ENCODE data around the gene CNN2. TPM values are rescaled to one million over a fixed set of nuclear protein-coding genes. Genes with fewer than 3 reads are reported as not detected.

Gene CNN2
- total RNA-seq, 6 experiments from 2014 or later = 16.4 to 53.8 (median 22.2) TPM

DNA sequence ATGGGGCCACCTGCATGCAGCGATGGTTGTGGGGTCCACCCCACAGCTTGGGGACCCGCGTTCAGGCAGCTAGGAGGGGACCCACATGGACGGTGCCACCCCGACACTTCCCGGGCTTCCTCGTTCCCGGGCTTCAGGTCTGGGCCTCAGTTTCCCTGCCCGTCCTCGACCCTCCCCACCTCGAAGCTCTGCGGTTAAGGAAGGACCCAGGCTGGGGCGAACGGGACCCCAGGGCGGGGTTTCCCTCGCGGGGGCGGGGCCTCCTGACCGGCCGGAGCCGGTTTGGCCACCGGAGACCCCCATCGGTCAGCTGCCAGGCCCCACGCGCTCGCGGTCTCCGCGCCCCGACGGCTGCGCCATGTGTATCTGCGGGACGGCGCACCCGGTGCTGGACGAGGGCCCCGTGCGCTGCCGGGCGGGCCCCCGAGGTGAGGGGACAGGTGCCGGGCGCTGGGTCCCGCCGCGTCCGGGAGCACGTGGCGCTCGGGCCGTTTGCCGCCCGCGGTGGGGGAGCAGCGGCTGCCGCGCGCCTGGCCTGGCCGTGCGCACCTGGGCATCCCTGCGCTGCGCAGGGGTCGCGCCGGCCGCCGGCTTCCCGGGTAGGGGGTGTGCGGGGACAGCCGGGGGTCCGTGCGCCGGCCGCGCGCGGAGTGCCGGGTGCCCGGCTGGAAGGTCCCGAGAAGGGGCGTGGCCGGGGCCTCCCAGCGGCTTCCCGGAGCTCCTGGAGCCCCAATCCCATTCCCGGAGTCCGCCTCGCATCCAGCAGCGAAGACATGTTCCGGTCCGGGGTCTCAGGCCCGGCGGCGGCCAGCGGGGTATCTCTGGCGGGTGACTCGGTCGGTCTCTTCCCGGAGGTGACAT lies 44.8 kb downstream of the CNN2 start:
- ATAC-seq (no peak), DNase-seq (peak in 1 of 3 donors; percentile 51)
- H3K27ac ChIP-seq = no peak overlapping the region
- H3K4me1 ChIP-seq = peaks cover 0 to 15% (median 3%) of the 10 kb centered on the region in 4 donors
- no peaks in the 10 kb centered on the region for H3K9me3 ChIP-seq
- intact Hi-C loops (cut with DNase I) = no loop called here
- H3K4me3 ChIP-seq = no peak overlapping the region
- no peak for TF ChIP-seq POLR2A (IDR thresholded peaks at IDR 0.05)
- TF ChIP-seq, protein P1, sequence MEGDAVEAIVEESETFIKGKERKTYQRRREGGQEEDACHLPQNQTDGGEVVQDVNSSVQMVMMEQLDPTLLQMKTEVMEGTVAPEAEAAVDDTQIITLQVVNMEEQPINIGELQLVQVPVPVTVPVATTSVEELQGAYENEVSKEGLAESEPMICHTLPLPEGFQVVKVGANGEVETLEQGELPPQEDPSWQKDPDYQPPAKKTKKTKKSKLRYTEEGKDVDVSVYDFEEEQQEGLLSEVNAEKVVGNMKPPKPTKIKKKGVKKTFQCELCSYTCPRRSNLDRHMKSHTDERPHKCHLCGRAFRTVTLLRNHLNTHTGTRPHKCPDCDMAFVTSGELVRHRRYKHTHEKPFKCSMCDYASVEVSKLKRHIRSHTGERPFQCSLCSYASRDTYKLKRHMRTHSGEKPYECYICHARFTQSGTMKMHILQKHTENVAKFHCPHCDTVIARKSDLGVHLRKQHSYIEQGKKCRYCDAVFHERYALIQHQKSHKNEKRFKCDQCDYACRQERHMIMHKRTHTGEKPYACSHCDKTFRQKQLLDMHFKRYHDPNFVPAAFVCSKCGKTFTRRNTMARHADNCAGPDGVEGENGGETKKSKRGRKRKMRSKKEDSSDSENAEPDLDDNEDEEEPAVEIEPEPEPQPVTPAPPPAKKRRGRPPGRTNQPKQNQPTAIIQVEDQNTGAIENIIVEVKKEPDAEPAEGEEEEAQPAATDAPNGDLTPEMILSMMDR (IDR thresholded peaks at IDR 0.05) = no peak
- H3K36me3 ChIP-seq = no peaks in the 10 kb centered on the region
- peaks cover 0 to 19% of the 10 kb centered on the region in 2 donors for H3K27me3 ChIP-seq
- 9% methylated on average over 18 of the region's 99 CpGs for WGBS (ENCODE audit: insufficient coverage, low coverage, low lambda C conversion rate, missing lambda C conversion rate)

DNA sequence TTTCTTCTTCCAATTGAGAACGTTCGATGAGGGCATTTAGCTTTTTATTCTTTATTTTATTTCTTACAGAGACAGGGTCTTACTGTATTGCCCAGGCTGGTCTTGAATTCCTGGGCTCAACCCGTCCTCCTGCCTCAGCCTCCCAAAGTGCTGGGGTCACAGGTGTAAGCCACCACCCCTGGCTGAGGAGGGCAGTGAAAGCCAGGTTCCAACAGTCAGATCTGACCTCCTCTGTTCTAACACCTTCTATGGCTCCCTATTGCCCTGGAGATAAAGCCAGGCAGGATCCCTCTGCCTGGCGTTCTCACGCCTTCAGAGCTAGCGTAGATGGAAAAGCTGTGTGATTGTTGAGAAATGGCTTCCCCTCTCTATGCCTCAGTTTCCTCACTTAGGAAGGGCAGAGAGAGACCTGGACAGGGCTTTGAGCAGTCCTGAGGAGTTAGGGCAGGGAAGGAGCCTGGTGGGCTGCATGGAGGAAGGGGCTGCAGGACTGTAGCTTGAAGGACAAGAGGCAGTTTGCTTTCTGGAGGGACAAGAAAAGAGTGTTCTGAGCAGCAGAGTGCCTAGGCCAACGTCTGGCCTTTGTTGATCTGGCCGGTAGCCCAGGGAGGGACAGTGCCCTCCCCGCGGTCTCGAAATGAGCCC lies 46.1 kb downstream of the CNN2 start:
- no peak overlapping the region for H3K27ac ChIP-seq
- no peaks in the 10 kb centered on the region for H3K9me3 ChIP-seq
- WGBS (ENCODE audit: insufficient coverage, low coverage, low lambda C conversion rate, missing lambda C conversion rate) = 77% methylated on average over 6 of the region's 11 CpGs
- peaks cover 0 to 15% (median 3%) of the 10 kb centered on the region in 4 donors for H3K4me1 ChIP-seq
- no peaks in the 10 kb centered on the region for H3K36me3 ChIP-seq
- no peak for DNase-seq
- intact Hi-C loops (cut with DNase I) = no loop called here
- ATAC-seq = no peak
- H3K4me3 ChIP-seq = no peak overlapping the region
- TF ChIP-seq, protein P1 (IDR thresholded peaks at IDR 0.05) = no peak
- no peak for TF ChIP-seq POLR2A (IDR thresholded peaks at IDR 0.05)
- peaks cover 0 to 19% of the 10 kb centered on the region in 2 donors for H3K27me3 ChIP-seq

DNA sequence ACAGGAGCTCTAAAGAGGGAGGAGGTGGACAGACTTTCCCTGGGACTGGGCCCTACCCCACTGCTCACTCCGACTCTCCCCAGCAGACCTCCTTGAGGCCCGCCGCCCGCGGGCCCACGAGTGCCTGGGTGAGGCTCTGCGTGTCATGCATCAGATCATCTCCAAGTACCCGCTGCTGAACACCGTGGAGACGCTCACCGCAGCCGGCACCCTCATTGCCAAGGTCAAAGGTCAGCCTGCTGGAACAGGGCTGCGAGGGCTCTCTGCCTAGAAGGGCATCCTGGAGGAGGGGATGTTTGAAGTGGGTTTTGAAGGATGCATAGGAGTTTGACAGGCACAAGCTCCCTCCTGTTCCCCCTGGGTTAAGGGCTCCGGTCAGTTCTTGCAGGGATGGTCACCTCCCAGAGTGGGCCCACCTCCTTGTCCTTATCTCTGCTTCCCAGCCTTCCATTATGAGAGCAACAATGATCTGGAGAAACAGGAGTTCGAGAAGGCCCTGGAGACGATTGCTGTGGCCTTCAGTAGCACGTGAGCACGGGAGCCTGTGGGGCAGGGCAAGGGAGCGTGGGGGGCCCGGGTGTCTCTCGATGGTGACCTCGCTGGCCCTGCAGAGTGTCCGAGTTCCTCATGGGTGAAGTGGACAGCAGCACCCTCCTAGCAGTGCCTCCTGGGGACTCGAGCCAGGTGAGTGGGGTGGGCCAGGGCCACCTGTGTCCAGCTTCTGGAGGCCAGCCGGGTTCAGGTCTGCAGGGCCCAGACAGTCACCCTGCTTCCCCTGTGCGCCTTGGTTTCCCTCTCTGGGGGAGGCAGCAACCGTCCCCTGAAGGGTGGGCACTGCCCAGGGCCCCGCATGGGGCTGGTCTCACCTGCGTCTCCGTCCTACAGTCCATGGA lies 46.9 kb downstream of the CNN2 start:
- ATAC-seq (no peak), DNase-seq (peak in 2 of 3 donors; percentile 29 to 47)
- no peak for TF ChIP-seq POLR2A (IDR thresholded peaks at IDR 0.05)
- TF ChIP-seq, protein P1 (IDR thresholded peaks at IDR 0.05) = no peak
- 90% methylated on average over 2 of the region's 30 CpGs for WGBS (ENCODE audit: insufficient coverage, low coverage, low lambda C conversion rate, missing lambda C conversion rate)
- intact Hi-C loops (cut with DNase I) = no loop called here
- Histone ChIP-seq H3K4me3 (no peak overlapping the region), H3K4me1 (peaks cover 0 to 15% (median 3%) of the 10 kb centered on the region in 4 donors), H3K27ac (no peak overlapping the region), H3K27me3 (peaks cover 0 to 19% of the 10 kb centered on the region in 2 donors), H3K36me3 (no peaks in the 10 kb centered on the region), H3K9me3 (no peaks in the 10 kb centered on the region)

DNA sequence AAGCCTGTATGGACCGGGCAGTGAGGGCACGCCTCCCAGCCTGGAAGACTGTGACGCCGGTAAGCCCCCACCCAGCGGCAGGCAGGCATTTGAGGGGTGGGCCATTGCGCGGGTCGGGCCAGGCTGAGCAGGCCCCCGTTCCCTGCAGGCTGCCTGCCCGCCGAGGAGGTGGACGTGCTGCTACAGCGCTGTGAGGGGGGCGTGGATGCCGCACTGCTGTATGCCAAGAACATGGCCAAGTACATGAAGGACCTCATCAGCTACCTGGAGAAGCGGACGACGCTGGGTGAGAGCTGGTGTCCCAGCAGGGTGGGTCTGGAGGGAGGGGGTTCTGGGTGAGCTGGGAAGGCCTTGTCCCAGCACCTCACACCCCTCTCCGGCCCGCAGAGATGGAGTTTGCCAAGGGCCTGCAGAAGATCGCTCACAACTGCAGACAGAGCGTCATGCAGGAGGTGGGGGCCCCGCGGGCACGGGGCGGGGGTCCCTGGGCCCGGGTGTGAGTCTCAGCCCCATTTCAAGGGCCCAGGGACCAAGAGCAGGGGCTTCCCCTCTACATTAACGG lies 47.6 kb downstream of the CNN2 start:
- TF ChIP-seq POLR2A (IDR thresholded peaks at IDR 0.05) = no peak
- TF ChIP-seq, protein P1 (IDR thresholded peaks at IDR 0.05) = no peak
- no peak overlapping the region for H3K4me3 ChIP-seq
- no peaks in the 10 kb centered on the region for H3K36me3 ChIP-seq
- intact Hi-C loops (cut with DNase I) = no loop called here
- ATAC-seq = no peak
- peaks cover 0 to 15% (median 3%) of the 10 kb centered on the region in 4 donors for H3K4me1 ChIP-seq
- H3K9me3 ChIP-seq = no peaks in the 10 kb centered on the region
- peaks cover 0 to 19% of the 10 kb centered on the region in 2 donors for H3K27me3 ChIP-seq
- peak in 2 of 3 donors; percentile 27 to 58 for DNase-seq
- H3K27ac ChIP-seq = no peak overlapping the region
- WGBS (ENCODE audit: insufficient coverage, low coverage, low lambda C conversion rate, missing lambda C conversion rate) = no CpG with 5 or more reads among the region's 28 CpGs
